ENCODE data around the gene KCNJ2. TPM values are rescaled to one million over a fixed set of nuclear protein-coding genes. Genes with fewer than 3 reads are reported as not detected.

The KCNJ2 gene
- polyA plus RNA-seq, 1 donor (not counting 4 experiments of a cell fraction or from before 2014, with no cell fraction given), result 0.12 TPM

GRCh38 chr17:70134777-70135176, 34.6 kb upstream of the KCNJ2 start:
- Histone ChIP-seq H3K9ac (ENCODE audit: control insufficient read depth, extremely low read depth, insufficient read depth, low read length) (no peak overlapping the region), H3K4me2 (ENCODE audit: control insufficient read depth, extremely low read depth, insufficient read depth, low read depth, low read length) (no peak overlapping the region), H2AFZ (ENCODE audit: control insufficient read depth, low read length) (no peak overlapping the region), H3K9me1 (ENCODE audit: control insufficient read depth, extremely low read depth, insufficient read depth, low read length) (no peaks in the 10 kb centered on the region), H3K27ac (ENCODE audit: control insufficient read depth, insufficient read depth, low read length) (no peak overlapping the region), H4K20me1 (ENCODE audit: control insufficient read depth, extremely low read depth, insufficient read depth, low read length) (no peaks in the 10 kb centered on the region), H3K79me2 (ENCODE audit: control insufficient read depth, insufficient read depth, low read length) (no peaks in the 10 kb centered on the region), H3K9me3 (ENCODE audit: control insufficient read depth, low read depth, low read length) (no peaks in the 10 kb centered on the region), H3K36me3 (ENCODE audit: control insufficient read depth in 2 of 2, extremely low read depth in 1 of 2, insufficient read depth in 2 of 2, low read length in 2 of 2) (no peaks in the 10 kb centered on the region), H3K4me1 (ENCODE audit: control insufficient read depth, extremely low read depth, insufficient read depth, low read length) (peaks cover 20% of the 10 kb centered on the region), H3K27me3 (ENCODE audit: control insufficient read depth, extremely low read depth, insufficient read depth, low read length) (no peaks in the 10 kb centered on the region), H3K4me3 (ENCODE audit: control insufficient read depth in 2 of 3, extremely low read depth in 1 of 3, insufficient read depth in 2 of 3, low read depth in 1 of 3, low read length in 3 of 3) (no peak overlapping the region)
- no peak for DNase-seq (ENCODE audit: low read depth, low spot score)
- no peak for FAIRE-seq
- no peak for TF ChIP-seq EZH2 (IDR thresholded peaks at IDR 0.05; ENCODE audit: low read length)
- TF ChIP-seq CTCF (optimal IDR thresholded peaks at IDR 0.05 in 1 of 3, IDR thresholded peaks at IDR 0.05 in 1 of 3, conservative IDR thresholded peaks at IDR 0.05 in 1 of 3; ENCODE audit: extremely low read depth in 1 of 3, insufficient read depth in 2 of 3, low read length in 3 of 3), result no peak
- dilution Hi-C loops (cut with MboI; ENCODE audit: extremely low pct_ligation_motif_present, low sequenced_read_pairs), result no loop called here

GRCh38 chr17:70136131-70136530, 33.2 kb upstream of the KCNJ2 start:
- no peak overlapping the region for H3K9ac ChIP-seq (ENCODE audit: control insufficient read depth, extremely low read depth, insufficient read depth, low read length)
- H4K20me1 ChIP-seq (ENCODE audit: control insufficient read depth, extremely low read depth, insufficient read depth, low read length), result no peaks in the 10 kb centered on the region
- TF ChIP-seq EZH2 (IDR thresholded peaks at IDR 0.05; ENCODE audit: low read length) (no peak), CTCF (optimal IDR thresholded peaks at IDR 0.05 in 1 of 3, IDR thresholded peaks at IDR 0.05 in 1 of 3, conservative IDR thresholded peaks at IDR 0.05 in 1 of 3; ENCODE audit: extremely low read depth in 1 of 3, insufficient read depth in 2 of 3, low read length in 3 of 3) (no peak)
- peaks cover 20% of the 10 kb centered on the region for H3K4me1 ChIP-seq (ENCODE audit: control insufficient read depth, extremely low read depth, insufficient read depth, low read length)
- dilution Hi-C loops (cut with MboI; ENCODE audit: extremely low pct_ligation_motif_present, low sequenced_read_pairs), result no loop called here
- H3K9me1 ChIP-seq (ENCODE audit: control insufficient read depth, extremely low read depth, insufficient read depth, low read length), result no peaks in the 10 kb centered on the region
- DNase-seq (ENCODE audit: low read depth, low spot score) (no peak), FAIRE-seq (peak; percentile 20)
- no peaks in the 10 kb centered on the region for H3K27me3 ChIP-seq (ENCODE audit: control insufficient read depth, extremely low read depth, insufficient read depth, low read length)
- H3K27ac ChIP-seq (ENCODE audit: control insufficient read depth, insufficient read depth, low read length), result no peak overlapping the region
- peak overlapping the region; percentile 32 for H3K4me2 ChIP-seq (ENCODE audit: control insufficient read depth, extremely low read depth, insufficient read depth, low read depth, low read length)
- no peaks in the 10 kb centered on the region for H3K9me3 ChIP-seq (ENCODE audit: control insufficient read depth, low read depth, low read length)
- no peaks in the 10 kb centered on the region for H3K79me2 ChIP-seq (ENCODE audit: control insufficient read depth, insufficient read depth, low read length)
- H3K36me3 ChIP-seq (ENCODE audit: control insufficient read depth in 2 of 2, extremely low read depth in 1 of 2, insufficient read depth in 2 of 2, low read length in 2 of 2), result no peaks in the 10 kb centered on the region
- peak overlapping the region; percentile 26 for H2AFZ ChIP-seq (ENCODE audit: control insufficient read depth, low read length)
- no peak overlapping the region for H3K4me3 ChIP-seq (ENCODE audit: control insufficient read depth in 2 of 3, extremely low read depth in 1 of 3, insufficient read depth in 2 of 3, low read depth in 1 of 3, low read length in 3 of 3)
